ENCODE data around the gene ZNF367. TPM values are rescaled to one million over a fixed set of nuclear protein-coding genes. Genes with fewer than 3 reads are reported as not detected.

Gene ZNF367
- total RNA-seq, 1 donor from 2014 or later, result 18.0 TPM

- Histone ChIP-seq H3K36me3 (peaks cover 2% of the 10 kb centered on the region), H4K20me1 (ENCODE audit: low read depth) (peaks cover 25% of the 10 kb centered on the region), H2AFZ (replicated peaks) (no peak overlapping the region), H3F3A (ENCODE audit: low read depth) (peaks cover 24% of the 10 kb centered on the region), H3K9ac (no peak overlapping the region), H3K4me2 (no peak overlapping the region), H3K4me1 (peaks cover 23% of the 10 kb centered on the region), H3K79me2 (ENCODE audit: low read depth) (peaks cover 84% of the 10 kb centered on the region), H3K27ac (peak overlapping the region; percentile 54), H3K4me3 (no peak overlapping the region), H3K9me3 (ENCODE audit: low read depth) (no peaks in the 10 kb centered on the region), H3K27me3 (no peaks in the 10 kb centered on the region)
- Mint-ChIP-seq H3K27me3 (ENCODE audit: insufficient read depth, low read depth) (peaks cover 2% of the 10 kb centered on the region), H3K4me1 (peaks cover 16% of the 10 kb centered on the region), H3K9me3 (peaks cover 22% of the 10 kb centered on the region), H3K4me3 (no peak overlapping the region), H3K36me3 (peaks cover 18% of the 10 kb centered on the region), H3K27ac (no peak overlapping the region)
- TF ChIP-seq EZH2 (IDR thresholded peaks at IDR 0.05) (no peak), EZH2phosphoT487 (IDR thresholded peaks at IDR 0.05) (no peak)
- TF ChIP-seq, protein P1, sequence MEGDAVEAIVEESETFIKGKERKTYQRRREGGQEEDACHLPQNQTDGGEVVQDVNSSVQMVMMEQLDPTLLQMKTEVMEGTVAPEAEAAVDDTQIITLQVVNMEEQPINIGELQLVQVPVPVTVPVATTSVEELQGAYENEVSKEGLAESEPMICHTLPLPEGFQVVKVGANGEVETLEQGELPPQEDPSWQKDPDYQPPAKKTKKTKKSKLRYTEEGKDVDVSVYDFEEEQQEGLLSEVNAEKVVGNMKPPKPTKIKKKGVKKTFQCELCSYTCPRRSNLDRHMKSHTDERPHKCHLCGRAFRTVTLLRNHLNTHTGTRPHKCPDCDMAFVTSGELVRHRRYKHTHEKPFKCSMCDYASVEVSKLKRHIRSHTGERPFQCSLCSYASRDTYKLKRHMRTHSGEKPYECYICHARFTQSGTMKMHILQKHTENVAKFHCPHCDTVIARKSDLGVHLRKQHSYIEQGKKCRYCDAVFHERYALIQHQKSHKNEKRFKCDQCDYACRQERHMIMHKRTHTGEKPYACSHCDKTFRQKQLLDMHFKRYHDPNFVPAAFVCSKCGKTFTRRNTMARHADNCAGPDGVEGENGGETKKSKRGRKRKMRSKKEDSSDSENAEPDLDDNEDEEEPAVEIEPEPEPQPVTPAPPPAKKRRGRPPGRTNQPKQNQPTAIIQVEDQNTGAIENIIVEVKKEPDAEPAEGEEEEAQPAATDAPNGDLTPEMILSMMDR (IDR thresholded peaks at IDR 0.05), result no peak
- DNase-seq (ENCODE audit: low spot score), result no peak
Measured at GRCh38 chr9:96399325-96399633, 18.9 kb downstream of the ZNF367 start.

DNA sequence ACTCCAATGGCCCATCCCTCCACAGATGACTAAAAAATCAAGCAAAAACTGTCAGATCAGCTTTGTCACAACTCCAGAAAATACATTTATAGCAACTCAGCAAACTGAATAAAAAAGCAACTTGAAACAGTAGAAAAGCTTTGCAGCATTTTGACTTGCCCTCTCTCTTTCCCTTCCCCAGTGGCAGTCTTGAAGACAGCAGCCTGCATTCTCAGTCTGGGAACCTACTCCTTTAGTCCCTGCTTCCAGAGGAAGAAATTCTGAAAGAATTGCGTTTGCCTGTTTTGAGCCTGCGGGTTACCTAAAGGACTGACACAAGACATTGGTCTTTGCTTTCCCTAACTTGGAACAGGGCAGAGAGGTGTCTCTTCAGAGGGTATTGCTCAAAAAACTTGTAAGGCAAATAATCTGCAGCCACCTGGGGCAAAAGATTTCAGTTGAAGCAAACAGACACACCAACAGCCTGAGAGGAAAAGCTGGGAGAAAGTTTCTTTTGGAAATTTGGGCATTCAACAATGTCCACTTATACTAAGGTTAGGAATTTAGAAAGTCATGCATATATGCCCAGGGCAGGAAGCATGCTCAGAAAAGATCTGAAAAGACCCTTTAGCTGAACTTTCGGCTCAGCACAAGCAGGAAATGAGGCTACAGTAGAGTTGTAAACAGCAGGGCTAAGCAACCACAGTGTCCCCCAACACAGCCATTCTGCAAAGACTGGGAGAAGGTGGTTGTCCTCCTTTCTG, 19.4 kb downstream of the ZNF367 start:
- Histone ChIP-seq H3K9ac (no peak overlapping the region), H3K27me3 (no peaks in the 10 kb centered on the region), H3K4me3 (no peak overlapping the region), H3K79me2 (ENCODE audit: low read depth) (peaks cover 84% of the 10 kb centered on the region), H3F3A (ENCODE audit: low read depth) (peaks cover 24% of the 10 kb centered on the region), H3K9me3 (ENCODE audit: low read depth) (no peaks in the 10 kb centered on the region), H3K4me2 (no peak overlapping the region), H3K4me1 (peaks cover 23% of the 10 kb centered on the region), H4K20me1 (ENCODE audit: low read depth) (peaks cover 29% of the 10 kb centered on the region), H3K36me3 (peaks cover 7% of the 10 kb centered on the region), H3K27ac (peak overlapping the region; percentile 54), H2AFZ (replicated peaks) (no peak overlapping the region)
- no peak overlapping the region for H3K4me3 Mint-ChIP-seq
- H3K9me3 Mint-ChIP-seq, result peaks cover 22% of the 10 kb centered on the region
- H3K36me3 Mint-ChIP-seq, result peaks cover 20% of the 10 kb centered on the region
- DNase-seq (ENCODE audit: low spot score), result no peak
- TF ChIP-seq, protein P1 (IDR thresholded peaks at IDR 0.05), result no peak
- TF ChIP-seq EZH2 (IDR thresholded peaks at IDR 0.05), result no peak
- H3K27me3 Mint-ChIP-seq (ENCODE audit: insufficient read depth, low read depth), result peaks cover 2% of the 10 kb centered on the region
- H3K4me1 Mint-ChIP-seq, result peaks cover 16% of the 10 kb centered on the region
- H3K27ac Mint-ChIP-seq, result no peak overlapping the region

- no peak overlapping the region for H3K4me3 ChIP-seq
- Mint-ChIP-seq H3K36me3 (peaks cover 17% of the 10 kb centered on the region), H3K27ac (no peak overlapping the region), H3K9me3 (peaks cover 11% of the 10 kb centered on the region), H3K4me1 (peaks cover 16% of the 10 kb centered on the region), H3K4me3 (no peak overlapping the region), H3K27me3 (ENCODE audit: insufficient read depth, low read depth) (peaks cover 2% of the 10 kb centered on the region)
- H3K27ac ChIP-seq, result no peak overlapping the region
- peaks cover 23% of the 10 kb centered on the region for H3K4me1 ChIP-seq
- peaks cover 24% of the 10 kb centered on the region for H3F3A ChIP-seq (ENCODE audit: low read depth)
- H3K36me3 ChIP-seq, result peaks cover 8% of the 10 kb centered on the region
- H3K9ac ChIP-seq, result no peak overlapping the region
- peak overlapping the region; percentile 59 for H3K4me2 ChIP-seq
- TF ChIP-seq, protein P1 (IDR thresholded peaks at IDR 0.05), result no peak
- TF ChIP-seq EZH2 (IDR thresholded peaks at IDR 0.05) (no peak), EZH2phosphoT487 (IDR thresholded peaks at IDR 0.05) (no peak)
- H4K20me1 ChIP-seq (ENCODE audit: low read depth), result peaks cover 29% of the 10 kb centered on the region
- peaks cover 57% of the 10 kb centered on the region for H3K79me2 ChIP-seq (ENCODE audit: low read depth)
- peak; percentile 34 for DNase-seq (ENCODE audit: low spot score)
- H3K27me3 ChIP-seq, result no peaks in the 10 kb centered on the region
- no peaks in the 10 kb centered on the region for H3K9me3 ChIP-seq (ENCODE audit: low read depth)
- H2AFZ ChIP-seq (replicated peaks), result no peak overlapping the region
Measured at GRCh38 chr9:96395964-96396363, 22.2 kb downstream of the ZNF367 start.
